Suprapubic skin (tissue), 4 donors: ENCODE results near the gene XXYLT1. TPM values are rescaled to one million over a fixed set of nuclear protein-coding genes. Genes with fewer than 3 reads are reported as not detected.

ENCODE experiments used
- DNase-seq, 2 donors: peaks; one replicate each; pipeline ENCODE4 v3.0.0-alpha.2; 2019; ENCODE audit warnings: low spot score in 2 of 2
- H3K27ac ChIP-seq: fragments of 200-600 bp; sonication (generic); one replicate; pipeline ENCODE4 v1.5.1; 2019
- H3K27me3 ChIP-seq: fragments of 200-600 bp; sonication (generic); one replicate; pipeline ENCODE4 v1.5.1; 2019
- H3K36me3 ChIP-seq: fragments of 200-600 bp; sonication (generic); one replicate; pipeline ENCODE4 v1.5.1; 2019
- H3K4me1 ChIP-seq: fragments of 200-600 bp; sonication (generic); one replicate; pipeline ENCODE4 v1.5.1; 2019
- H3K4me3 ChIP-seq: fragments of 200-600 bp; sonication (generic); one replicate; pipeline ENCODE4 v1.5.1; 2019; ENCODE audit warnings: mild to moderate bottlenecking
- H3K9me3 ChIP-seq: fragments of 200-600 bp; sonication (generic); one replicate; pipeline ENCODE4 v1.5.1; 2019
- EP300 ChIP-seq: sonication (generic); formaldehyde crosslinking; IDR thresholded peaks from one replicate; pipeline ENCODE4 v1.6.1; 2017; ENCODE audit warnings: antibody characterized with exemption
- POLR2A ChIP-seq, 2 donors: fragments of 450-650 bp; IDR thresholded peaks; one replicate each; pipeline ENCODE4 v1.6.1; 2017; ENCODE audit warnings: antibody characterized with exemption in 2 of 2, mild to moderate bottlenecking in 2 of 2, moderate library complexity in 2 of 2
- POLR2AphosphoS5 ChIP-seq, 3 donors: sonication (generic); formaldehyde crosslinking; IDR thresholded peaks; one replicate each; pipeline ENCODE4 v1.6.1; 2017; ENCODE audit warnings: antibody characterized with exemption in 3 of 3
- WGBS: methylation state at CpG from one replicate; pipeline ENCODE4 v1.1.5; 2018; 5-methylcytosine and 5-hydroxymethylcytosine counted together
- total RNA-seq, 4 donors: library from RNA; depleted of rRNA; stranded (reverse); fragments of >200 nt; gene quantifications; one replicate each; pipeline ENCODE4 v1.1.0, GENCODE V29; 2016
- TF ChIP-seq, protein P1 (sequence below), 2 donors: fragments of 200-600 bp in 1 of 2; fragments of 450-650 bp in 1 of 2; sonication (generic) in 1 of 2; IDR thresholded peaks; one replicate each; pipeline ENCODE4 v1.5.1; 2016 to 2019; ENCODE audit warnings: antibody characterized with exemption in 2 of 2, mild to moderate bottlenecking in 1 of 2, moderate library complexity in 1 of 2

Gene XXYLT1
- total RNA-seq, 4 donors from 2014 or later, result 8.0 to 19.4 (median 13.2) TPM

DNA sequence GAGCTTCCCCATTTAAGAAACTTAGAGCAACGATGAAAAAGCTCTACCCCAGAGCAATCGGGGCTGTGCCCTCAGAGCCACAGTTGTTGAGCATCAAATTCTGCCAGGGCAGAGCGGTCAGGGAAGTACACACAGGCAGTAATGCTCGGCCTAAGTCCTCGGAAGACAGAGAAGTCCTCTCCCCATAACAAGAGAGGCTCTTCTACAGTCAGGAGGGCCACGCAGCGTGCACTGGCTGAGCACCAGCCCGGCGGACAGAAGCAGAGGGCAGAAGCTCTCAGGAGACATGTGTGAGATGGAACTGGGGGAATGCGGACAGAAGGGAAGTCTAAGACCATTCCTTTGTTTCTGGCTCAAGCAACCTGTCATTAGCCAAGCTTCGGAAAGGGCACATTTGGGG is 95.9 kb downstream of the XXYLT1 start:
- H3K4me3 ChIP-seq, result no peak overlapping the region
- no peaks in the 10 kb centered on the region for H3K36me3 ChIP-seq
- TF ChIP-seq, protein P1, sequence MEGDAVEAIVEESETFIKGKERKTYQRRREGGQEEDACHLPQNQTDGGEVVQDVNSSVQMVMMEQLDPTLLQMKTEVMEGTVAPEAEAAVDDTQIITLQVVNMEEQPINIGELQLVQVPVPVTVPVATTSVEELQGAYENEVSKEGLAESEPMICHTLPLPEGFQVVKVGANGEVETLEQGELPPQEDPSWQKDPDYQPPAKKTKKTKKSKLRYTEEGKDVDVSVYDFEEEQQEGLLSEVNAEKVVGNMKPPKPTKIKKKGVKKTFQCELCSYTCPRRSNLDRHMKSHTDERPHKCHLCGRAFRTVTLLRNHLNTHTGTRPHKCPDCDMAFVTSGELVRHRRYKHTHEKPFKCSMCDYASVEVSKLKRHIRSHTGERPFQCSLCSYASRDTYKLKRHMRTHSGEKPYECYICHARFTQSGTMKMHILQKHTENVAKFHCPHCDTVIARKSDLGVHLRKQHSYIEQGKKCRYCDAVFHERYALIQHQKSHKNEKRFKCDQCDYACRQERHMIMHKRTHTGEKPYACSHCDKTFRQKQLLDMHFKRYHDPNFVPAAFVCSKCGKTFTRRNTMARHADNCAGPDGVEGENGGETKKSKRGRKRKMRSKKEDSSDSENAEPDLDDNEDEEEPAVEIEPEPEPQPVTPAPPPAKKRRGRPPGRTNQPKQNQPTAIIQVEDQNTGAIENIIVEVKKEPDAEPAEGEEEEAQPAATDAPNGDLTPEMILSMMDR (IDR thresholded peaks at IDR 0.05), result no peak
- no peak for TF ChIP-seq POLR2AphosphoS5 (IDR thresholded peaks at IDR 0.05)
- TF ChIP-seq EP300, result no peak
- TF ChIP-seq POLR2A (IDR thresholded peaks at IDR 0.05), result no peak
- no peak overlapping the region for H3K27ac ChIP-seq
- no peaks in the 10 kb centered on the region for H3K27me3 ChIP-seq
- H3K4me1 ChIP-seq, result peaks cover 7% of the 10 kb centered on the region
- H3K9me3 ChIP-seq, result no peaks in the 10 kb centered on the region
- WGBS, result 96% methylated on average over 11 of the region's 11 CpGs
- peak in 1 of 2 donors; percentile 26 for DNase-seq

DNA sequence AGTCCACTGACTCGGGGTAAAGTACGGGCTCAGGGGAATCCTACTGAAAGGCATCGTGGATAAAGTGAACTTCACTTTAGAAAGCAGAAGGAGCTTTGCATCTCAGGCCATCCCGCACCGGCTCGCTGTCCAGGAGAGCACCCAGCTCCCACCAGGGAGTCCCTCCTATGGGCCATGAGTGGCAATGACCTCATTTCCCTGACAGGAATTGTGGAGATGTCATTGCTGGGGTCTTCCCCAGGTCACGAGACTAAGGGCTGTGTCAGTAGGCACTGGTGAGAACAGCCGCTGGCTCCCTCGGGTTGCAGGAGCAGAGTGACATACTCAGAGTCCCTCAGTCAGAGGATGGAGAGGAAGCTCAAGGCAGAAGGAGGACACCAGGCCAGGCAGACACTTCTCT is 97.3 kb downstream of the XXYLT1 start:
- H3K9me3 ChIP-seq, result no peaks in the 10 kb centered on the region
- peaks cover 11% of the 10 kb centered on the region for H3K4me1 ChIP-seq
- peak in 1 of 2 donors; percentile 47 for DNase-seq
- H3K4me3 ChIP-seq, result no peak overlapping the region
- TF ChIP-seq EP300, result no peak
- TF ChIP-seq POLR2AphosphoS5 (IDR thresholded peaks at IDR 0.05), result no peak
- no peak for TF ChIP-seq POLR2A (IDR thresholded peaks at IDR 0.05)
- TF ChIP-seq, protein P1 (IDR thresholded peaks at IDR 0.05), result no peak
- H3K27me3 ChIP-seq, result no peaks in the 10 kb centered on the region
- no peak overlapping the region for H3K27ac ChIP-seq
- 89% methylated on average over 9 of the region's 9 CpGs for WGBS
- H3K36me3 ChIP-seq, result no peaks in the 10 kb centered on the region

DNA sequence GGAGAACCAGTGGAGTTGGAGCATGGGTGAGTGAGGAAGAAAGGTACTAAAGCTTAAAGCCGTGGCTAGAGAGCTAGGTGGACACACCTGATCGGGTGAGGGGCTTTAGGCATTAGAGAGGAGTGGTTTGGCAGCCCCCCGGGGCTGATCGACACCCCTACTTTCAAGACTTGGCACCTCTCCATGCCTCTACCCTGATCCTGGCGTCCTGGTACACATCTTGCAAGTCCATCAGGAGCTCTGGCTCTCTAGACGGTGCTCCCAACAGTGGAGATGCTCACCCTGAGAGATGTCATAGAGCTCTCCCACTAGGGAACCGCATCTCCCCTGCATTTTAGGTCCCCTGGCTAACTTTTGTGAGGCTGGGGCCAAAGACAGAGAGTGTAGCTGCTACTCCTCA is 98.1 kb downstream of the XXYLT1 start:
- H3K9me3 ChIP-seq, result no peaks in the 10 kb centered on the region
- no peak for TF ChIP-seq POLR2AphosphoS5 (IDR thresholded peaks at IDR 0.05)
- no peak for TF ChIP-seq EP300
- no peak for TF ChIP-seq POLR2A (IDR thresholded peaks at IDR 0.05)
- TF ChIP-seq, protein P1 (IDR thresholded peaks at IDR 0.05), result no peak
- no peak overlapping the region for H3K4me3 ChIP-seq
- no peak overlapping the region for H3K27ac ChIP-seq
- H3K36me3 ChIP-seq, result no peaks in the 10 kb centered on the region
- peak in 1 of 2 donors; percentile 43 for DNase-seq
- H3K27me3 ChIP-seq, result no peaks in the 10 kb centered on the region
- WGBS, result 84% methylated on average over 6 of the region's 7 CpGs
- H3K4me1 ChIP-seq, result peaks cover 18% of the 10 kb centered on the region

DNA sequence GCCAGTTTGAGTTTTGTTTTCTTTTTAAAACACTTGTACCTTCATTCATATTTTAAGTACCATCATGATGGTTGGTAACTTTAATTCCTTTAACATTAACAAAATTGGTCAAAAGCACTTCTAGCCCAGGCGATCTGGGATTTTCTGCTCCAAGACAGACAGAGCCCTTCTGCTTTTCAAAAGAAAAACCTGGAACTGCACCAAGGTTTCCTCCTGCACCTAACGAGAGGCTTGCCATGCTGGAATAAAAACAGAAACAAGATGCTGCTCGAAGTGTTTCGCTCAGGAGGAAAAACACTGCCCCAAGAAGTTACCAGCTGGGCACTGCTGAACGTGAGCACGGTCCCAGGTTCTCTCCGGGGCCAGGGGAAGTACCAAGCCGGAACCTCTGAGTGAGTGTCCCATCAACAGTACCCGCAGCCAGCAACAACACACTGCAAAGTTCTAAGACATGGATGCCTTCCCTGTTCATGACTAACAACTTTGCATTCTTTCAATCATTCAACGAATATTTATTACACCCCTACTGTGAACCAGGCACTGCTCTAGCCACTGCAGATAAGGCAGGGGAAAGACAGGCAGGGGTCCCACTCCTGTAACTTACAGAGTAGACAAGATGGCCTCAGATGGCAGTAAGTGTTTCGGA is 98.8 kb downstream of the XXYLT1 start:
- Histone ChIP-seq H3K4me1 (peaks cover 19% of the 10 kb centered on the region), H3K36me3 (no peaks in the 10 kb centered on the region), H3K27me3 (no peaks in the 10 kb centered on the region), H3K27ac (no peak overlapping the region), H3K9me3 (no peaks in the 10 kb centered on the region), H3K4me3 (no peak overlapping the region)
- DNase-seq, result peak in 1 of 2 donors; percentile 73
- TF ChIP-seq EP300, result no peak
- no peak for TF ChIP-seq POLR2AphosphoS5 (IDR thresholded peaks at IDR 0.05)
- TF ChIP-seq POLR2A (IDR thresholded peaks at IDR 0.05), result no peak
- TF ChIP-seq, protein P1 (IDR thresholded peaks at IDR 0.05), result no peak
- 45% methylated on average over 11 of the region's 11 CpGs for WGBS

DNA sequence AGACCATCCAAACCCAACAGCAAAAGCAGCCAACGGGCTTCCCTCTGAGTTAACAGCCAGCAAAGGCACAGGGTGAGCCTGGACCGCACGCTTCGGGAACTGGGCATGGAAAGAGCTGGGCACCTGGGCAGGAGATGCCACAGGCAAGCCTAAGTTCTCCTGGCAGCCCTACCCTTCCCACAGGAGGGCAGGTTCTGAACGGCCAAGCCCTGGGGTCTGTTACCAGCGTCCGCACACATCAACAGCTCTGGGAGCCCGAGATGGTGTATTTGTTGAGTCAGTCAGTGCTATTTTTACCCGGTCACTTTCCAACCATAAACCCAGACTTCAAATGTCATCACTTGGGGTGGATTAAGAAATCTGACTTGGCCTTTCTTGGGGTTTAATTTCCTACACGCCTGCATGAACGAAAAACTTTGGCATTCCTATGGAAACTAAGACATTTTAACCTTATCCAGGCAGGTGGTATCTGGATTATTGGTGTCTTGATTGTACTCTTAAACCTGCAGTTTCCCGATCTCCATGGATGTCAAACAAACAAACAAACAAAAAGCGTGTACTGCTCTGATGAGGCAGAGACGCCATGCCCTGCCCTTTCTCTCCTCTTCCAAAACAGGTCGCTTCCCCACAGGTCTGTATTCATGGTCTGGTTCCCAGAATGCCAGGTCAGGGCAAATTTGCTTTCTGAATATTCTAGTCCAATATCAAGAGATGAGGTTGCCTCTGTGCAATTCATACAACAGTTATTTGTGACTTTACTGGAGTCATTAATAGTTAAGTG is 99.7 kb downstream of the XXYLT1 start:
- peaks cover 19% of the 10 kb centered on the region for H3K4me1 ChIP-seq
- H3K36me3 ChIP-seq, result no peaks in the 10 kb centered on the region
- WGBS, result 77% methylated on average over 15 of the region's 15 CpGs
- no peaks in the 10 kb centered on the region for H3K27me3 ChIP-seq
- H3K27ac ChIP-seq, result no peak overlapping the region
- H3K4me3 ChIP-seq, result no peak overlapping the region
- TF ChIP-seq POLR2A (IDR thresholded peaks at IDR 0.05) (no peak), EP300 (no peak), POLR2AphosphoS5 (IDR thresholded peaks at IDR 0.05) (no peak)
- TF ChIP-seq, protein P1 (IDR thresholded peaks at IDR 0.05), result no peak
- no peaks in the 10 kb centered on the region for H3K9me3 ChIP-seq
- peak in 1 of 2 donors; percentile 35 for DNase-seq
